Measurements from ENCODE around the gene RBM10.
"Not testable (repeated sequence)": the region's sequence is repeated elsewhere in the genome, so short reads cannot be mapped to it uniquely, and the experiment has no call there.

The RBM10 gene

GRCh38 chrX:47144626-47145394, at the start of gene RBM10, which contains the start of gene NDUFB11:
Gene RBM10 (plus strand): TSS chrX:47145221. CDS start chrX:47147482, 2,261 bp downstream.
Gene NDUFB11 (minus strand): TSS chrX:47144702. CDS start chrX:47144679, 23 bp downstream.
- peak; percentile 86 for DNase-seq

GRCh38 chrX:47097018-47097417, 48.0 kb upstream of the RBM10 start:
- DNase-seq = no peak

GRCh38 chrX:47098338-47099094, 46.5 kb upstream of the RBM10 start:
- no peak for DNase-seq

- no peak for DNase-seq
Observed at GRCh38 chrX:47101206-47101605, 43.8 kb upstream of the RBM10 start.

GRCh38 chrX:47110936-47111615, 33.9 kb upstream of the RBM10 start:
- not testable (repeated sequence) for DNase-seq

GRCh38 chrX:47112316-47112954, 32.6 kb upstream of the RBM10 start:
- DNase-seq = no peak

- not testable (repeated sequence) for DNase-seq
Observed at GRCh38 chrX:47116551-47117110, 28.4 kb upstream of the RBM10 start.

GRCh38 chrX:47124466-47124865, 20.6 kb upstream of the RBM10 start:
- DNase-seq = not testable (repeated sequence)

- peak; percentile 86 for DNase-seq
Observed at GRCh38 chrX:47129157-47129898, 15.7 kb upstream of the RBM10 start.

- no peak for DNase-seq
Observed at GRCh38 chrX:47129899-47130358, 15.1 kb upstream of the RBM10 start.

- DNase-seq = no peak
Observed at GRCh38 chrX:47133493-47133892, 11.5 kb upstream of the RBM10 start.

- not testable (repeated sequence) for DNase-seq
Observed at GRCh38 chrX:47135650-47136049, 9.4 kb upstream of the RBM10 start.

- DNase-seq = no peak
Observed at GRCh38 chrX:47138171-47138570, 6.8 kb upstream of the RBM10 start.

- DNase-seq = no peak
Observed at GRCh38 chrX:47143894-47144625, 961 bp upstream of the RBM10 start.

GRCh38 chrX:47145395-47146120, 537 bp downstream of the RBM10 start:
- no peak for DNase-seq

GRCh38 chrX:47146121-47146935, 1.3 kb downstream of the RBM10 start:
- DNase-seq = no peak

GRCh38 chrX:47146936-47147859, 2.2 kb downstream of the RBM10 start:
- no peak for DNase-seq

GRCh38 chrX:47148946-47149345, 3.9 kb downstream of the RBM10 start:
- DNase-seq = no peak
